HFF-Myc (cell line): ENCODE results near the gene DENND1A.

ENCODE experiments used
- DNase-seq: peaks from one replicate; pipeline ENCODE4 v3.0.0-alpha.2; 2011; ENCODE audit warnings: low read depth; ENCODE audit errors: extremely low read depth
- H3K4me3 ChIP-seq: replicated peaks from 2 replicates; pipeline ENCODE4 v1.5.1; 2011; ENCODE audit warnings: low read depth, mild to moderate bottlenecking, control low read depth, low read length
- TF ChIP-seq, protein P1 (sequence below): IDR thresholded peaks from 2 replicates; pipeline ENCODE4 v1.5.1; 2012; ENCODE audit warnings: mild to moderate bottlenecking, low read depth, low read length, control low read depth; ENCODE audit errors: missing control alignments

Gene DENND1A

DNA sequence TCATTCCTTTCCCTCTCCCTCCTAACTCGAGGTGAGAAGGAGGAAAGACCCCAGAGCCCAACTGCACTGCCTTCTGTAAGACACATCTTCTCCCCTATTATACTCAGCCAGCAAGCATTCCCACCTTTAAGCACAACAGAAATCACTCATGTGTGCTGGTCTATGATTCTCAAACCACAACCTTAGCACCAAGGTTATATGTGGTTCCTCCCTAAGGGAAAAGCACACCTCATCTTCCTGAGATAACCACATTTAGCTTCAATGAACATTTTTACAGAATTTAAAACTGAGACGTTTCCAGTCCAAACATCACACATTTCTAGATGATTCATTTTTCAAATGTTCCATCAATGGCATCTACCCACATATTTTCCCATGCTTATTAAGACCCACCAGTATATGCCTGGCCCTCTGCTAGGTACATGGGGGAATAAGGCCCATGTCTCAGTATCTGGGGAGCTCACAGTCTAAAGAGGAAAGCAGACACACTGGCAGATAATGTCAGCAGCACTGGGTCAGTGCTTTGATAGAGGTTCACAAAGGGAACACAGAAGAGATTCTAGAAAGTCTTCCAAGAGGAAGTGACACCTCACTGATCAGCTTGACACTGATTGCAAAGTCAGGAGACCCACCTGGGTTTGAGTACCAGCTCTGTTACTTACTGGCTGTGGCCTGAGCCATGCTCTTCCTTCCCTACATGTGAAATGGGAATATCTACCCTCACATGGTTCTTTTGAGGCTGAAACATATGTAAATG, 245.4 kb downstream of the DENND1A start:
- DNase-seq = no peak
- TF ChIP-seq, protein P1, sequence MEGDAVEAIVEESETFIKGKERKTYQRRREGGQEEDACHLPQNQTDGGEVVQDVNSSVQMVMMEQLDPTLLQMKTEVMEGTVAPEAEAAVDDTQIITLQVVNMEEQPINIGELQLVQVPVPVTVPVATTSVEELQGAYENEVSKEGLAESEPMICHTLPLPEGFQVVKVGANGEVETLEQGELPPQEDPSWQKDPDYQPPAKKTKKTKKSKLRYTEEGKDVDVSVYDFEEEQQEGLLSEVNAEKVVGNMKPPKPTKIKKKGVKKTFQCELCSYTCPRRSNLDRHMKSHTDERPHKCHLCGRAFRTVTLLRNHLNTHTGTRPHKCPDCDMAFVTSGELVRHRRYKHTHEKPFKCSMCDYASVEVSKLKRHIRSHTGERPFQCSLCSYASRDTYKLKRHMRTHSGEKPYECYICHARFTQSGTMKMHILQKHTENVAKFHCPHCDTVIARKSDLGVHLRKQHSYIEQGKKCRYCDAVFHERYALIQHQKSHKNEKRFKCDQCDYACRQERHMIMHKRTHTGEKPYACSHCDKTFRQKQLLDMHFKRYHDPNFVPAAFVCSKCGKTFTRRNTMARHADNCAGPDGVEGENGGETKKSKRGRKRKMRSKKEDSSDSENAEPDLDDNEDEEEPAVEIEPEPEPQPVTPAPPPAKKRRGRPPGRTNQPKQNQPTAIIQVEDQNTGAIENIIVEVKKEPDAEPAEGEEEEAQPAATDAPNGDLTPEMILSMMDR = no peak
- H3K4me3 ChIP-seq = no peak overlapping the region

DNA sequence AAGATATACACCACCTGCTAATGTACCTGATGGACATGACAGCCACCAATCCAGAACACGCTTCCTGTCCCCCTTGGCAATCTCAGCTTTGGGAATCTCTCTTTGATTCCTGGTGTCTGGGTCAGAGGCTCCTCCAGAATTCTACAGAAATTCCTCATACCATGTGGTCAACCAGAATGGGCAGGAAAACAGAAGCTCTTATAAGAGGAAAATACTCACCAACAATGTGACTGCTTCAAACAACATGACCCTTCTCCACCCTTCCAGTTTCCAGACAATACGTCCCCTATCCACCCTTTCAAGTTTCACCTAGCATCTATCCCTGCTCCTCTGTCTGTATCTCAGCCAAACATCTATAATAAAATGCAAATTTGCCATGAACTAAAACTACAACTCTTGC, 247.2 kb downstream of the DENND1A start:
- TF ChIP-seq, protein P1 = no peak
- H3K4me3 ChIP-seq = no peak overlapping the region
- no peak for DNase-seq

DNA sequence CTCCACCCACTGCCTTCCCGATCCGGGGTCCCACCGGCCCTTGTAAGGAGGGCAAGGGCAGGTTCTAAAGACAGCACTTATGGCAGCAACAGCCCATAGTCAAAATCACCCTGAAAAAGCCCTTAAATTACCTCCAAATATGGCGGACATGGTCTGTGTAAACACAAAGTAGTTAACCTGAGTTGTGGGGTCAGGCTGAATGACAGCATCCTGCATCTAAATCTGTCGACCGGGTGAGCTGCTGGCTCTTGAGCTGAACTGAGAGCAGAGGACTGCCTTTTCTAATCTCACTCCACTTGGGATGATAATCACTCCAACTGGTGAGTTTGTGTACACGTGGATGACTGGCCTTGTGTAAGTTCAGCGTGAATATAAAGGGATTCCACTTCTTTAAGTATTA, 249.6 kb downstream of the DENND1A start:
- TF ChIP-seq, protein P1 = no peak
- H3K4me3 ChIP-seq = no peak overlapping the region
- no peak for DNase-seq

DNA sequence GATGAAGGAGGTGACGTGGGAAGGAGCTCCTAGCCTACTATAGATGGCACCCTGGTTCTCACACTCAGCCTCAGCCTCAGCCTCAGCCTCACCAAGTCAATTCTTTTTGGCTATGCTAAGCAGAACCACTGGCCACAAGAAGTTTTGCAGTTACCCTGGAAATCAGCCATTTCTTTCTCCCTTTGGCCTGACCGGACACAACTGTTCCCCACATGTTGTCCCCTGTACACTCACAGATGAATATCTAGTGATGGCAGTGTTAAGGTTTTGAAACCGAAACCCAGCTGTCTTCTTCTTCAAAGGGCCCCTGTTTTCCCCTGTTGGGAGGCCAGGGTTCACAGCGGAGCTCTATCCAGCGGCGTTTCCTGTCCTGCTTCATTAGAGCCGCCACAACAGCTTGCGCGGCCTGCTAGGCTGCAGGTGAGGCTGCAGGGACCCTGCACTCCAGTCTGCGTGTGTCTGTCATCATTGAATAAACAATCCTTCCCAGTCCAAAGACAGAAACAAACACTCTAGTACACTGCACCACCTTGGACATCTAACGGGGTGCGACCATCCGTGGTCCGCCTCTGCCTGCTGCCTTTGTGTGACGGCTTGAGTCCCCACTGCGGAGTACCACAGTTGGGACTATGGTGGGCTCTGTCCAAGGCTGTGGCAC, 250.5 kb downstream of the DENND1A start:
- TF ChIP-seq, protein P1 = no peak
- DNase-seq = peak; percentile 50
- no peak overlapping the region for H3K4me3 ChIP-seq

DNA sequence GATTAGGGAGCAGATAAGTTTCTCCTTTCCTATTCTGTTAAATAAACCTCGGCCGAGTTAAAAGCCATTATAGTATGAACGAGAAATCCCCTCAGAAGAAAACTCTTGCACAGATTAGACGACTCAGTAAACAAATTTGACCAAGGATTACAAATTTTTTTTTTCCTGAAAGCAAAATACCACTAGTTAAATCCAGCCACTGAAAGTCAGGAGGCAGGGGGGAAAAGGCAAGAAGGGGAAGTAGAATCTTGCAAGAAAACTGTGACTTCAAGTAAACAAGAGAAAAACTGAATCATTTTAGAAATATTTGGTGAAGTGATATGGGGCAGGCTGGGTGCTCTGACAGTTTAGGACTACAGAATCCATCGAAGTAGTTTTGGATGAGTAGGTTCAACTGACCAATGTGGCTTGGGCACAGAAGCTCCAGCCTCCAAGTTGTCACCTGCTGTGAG, 251.0 kb downstream of the DENND1A start:
- no peak overlapping the region for H3K4me3 ChIP-seq
- TF ChIP-seq, protein P1 = no peak
- no peak for DNase-seq

DNA sequence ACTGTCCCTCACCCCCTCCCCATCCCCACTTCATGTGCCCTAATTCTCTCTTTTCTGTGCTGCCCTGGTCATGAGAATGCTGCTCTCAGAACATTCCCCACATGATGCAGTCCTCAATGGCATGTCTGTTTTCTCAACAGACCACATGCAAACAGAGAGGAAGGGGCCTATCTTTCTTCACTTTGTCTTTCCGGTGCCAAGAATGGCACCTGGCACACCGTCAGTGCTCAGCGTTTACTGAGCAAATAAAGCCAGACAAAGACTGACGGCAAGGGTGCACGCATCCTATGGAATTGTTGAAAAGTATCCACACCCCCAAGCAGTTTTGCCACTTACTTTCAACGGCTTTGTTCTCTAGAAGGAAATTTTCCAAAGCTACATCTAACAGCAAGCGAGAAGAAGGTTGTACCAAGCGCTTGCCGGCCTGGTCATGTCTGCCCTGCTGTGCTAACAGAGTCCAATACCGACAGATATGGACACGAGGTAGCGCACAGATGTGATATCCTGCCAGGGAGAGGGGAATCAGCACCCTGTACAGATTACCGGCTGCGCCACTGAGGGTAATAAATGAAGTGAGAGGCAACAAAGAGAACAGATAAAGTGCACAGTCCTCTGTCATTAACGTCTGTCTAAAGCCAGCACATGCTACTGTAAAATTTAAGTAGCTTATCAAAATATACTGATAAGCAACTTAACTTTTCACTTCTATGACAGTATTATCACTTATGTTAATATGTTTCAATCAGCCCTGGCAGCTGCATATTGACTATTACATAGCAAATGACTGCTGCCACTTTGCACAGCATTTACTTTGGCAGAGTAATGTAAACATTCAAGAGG, 251.7 kb downstream of the DENND1A start:
- no peak overlapping the region for H3K4me3 ChIP-seq
- no peak for DNase-seq
- TF ChIP-seq, protein P1 = no peak
